Measurements from ENCODE around the gene CARS2.

Gene CARS2

GRCh38 chr13:110737555-110737954 is 31.6 kb upstream of the CARS2 start:
- H3K9me3 ChIP-seq (ENCODE audit: control insufficient read depth, low read length): no peaks in the 10 kb centered on the region
- no peak overlapping the region for H2BK15ac ChIP-seq (ENCODE audit: low read depth, poor library complexity, severe bottlenecking)
- H3K14ac ChIP-seq (ENCODE audit: low read length in 2 of 2): no peak overlapping the region
- no peak for DNase-seq
- no peak overlapping the region for H3K23ac ChIP-seq (ENCODE audit: low read length in 2 of 2)
- no peaks in the 10 kb centered on the region for H3K27me3 ChIP-seq (ENCODE audit: control insufficient read depth in 1 of 2, insufficient read depth in 1 of 2, low read length in 2 of 2)
- H2AFZ ChIP-seq (ENCODE audit: low read depth, low read length): no peak overlapping the region
- H3K4me1 ChIP-seq (ENCODE audit: control insufficient read depth, insufficient read depth, low read depth, low read length): no peaks in the 10 kb centered on the region
- H2BK120ac ChIP-seq (ENCODE audit: low read depth, low read length): no peak overlapping the region
- no peaks in the 10 kb centered on the region for H3K79me1 ChIP-seq (replicated peaks; ENCODE audit: low read length, poor library complexity, severe bottlenecking)
- H2BK5ac ChIP-seq (ENCODE audit: low read depth, low read length, poor library complexity, severe bottlenecking): no peak overlapping the region
- no peak overlapping the region for H3K9ac ChIP-seq (ENCODE audit: low read length)
- H2AK5ac ChIP-seq (ENCODE audit: low read length, severe bottlenecking): no peak overlapping the region
- H3K27ac ChIP-seq (ENCODE audit: low read length, poor library complexity, severe bottlenecking): no peak overlapping the region
- H3K18ac ChIP-seq (ENCODE audit: low read depth in 1 of 2, low read length in 2 of 2): no peak overlapping the region
- no peak overlapping the region for H2BK12ac ChIP-seq (ENCODE audit: low read length in 2 of 2)
- H3K36me3 ChIP-seq (ENCODE audit: control insufficient read depth in 1 of 2, insufficient read depth in 2 of 2, low read depth in 1 of 2, low read length in 2 of 2): no peaks in the 10 kb centered on the region
- no peak overlapping the region for H3K4me2 ChIP-seq (ENCODE audit: low read length, poor library complexity, severe bottlenecking)
- no peak overlapping the region for H4K91ac ChIP-seq (ENCODE audit: low read length)
- no peak overlapping the region for H3K4me3 ChIP-seq (ENCODE audit: insufficient read depth in 1 of 2, low read depth in 1 of 2, low read length in 2 of 2)
- H3K4ac ChIP-seq (ENCODE audit: low read depth in 1 of 2, low read length in 2 of 2): no peak overlapping the region
- H4K8ac ChIP-seq (ENCODE audit: low read length): no peak overlapping the region

- no peak overlapping the region for H3K14ac ChIP-seq (ENCODE audit: low read length in 2 of 2)
- H2BK5ac ChIP-seq (ENCODE audit: low read depth, low read length, poor library complexity, severe bottlenecking): no peak overlapping the region
- 95% methylated on average over 2 of the region's 5 CpGs for WGBS
- no peak overlapping the region for H3K4me3 ChIP-seq (ENCODE audit: insufficient read depth in 1 of 2, low read depth in 1 of 2, low read length in 2 of 2)
- H4K91ac ChIP-seq (ENCODE audit: low read length): no peak overlapping the region
- no peaks in the 10 kb centered on the region for H3K27me3 ChIP-seq (ENCODE audit: control insufficient read depth in 1 of 2, insufficient read depth in 1 of 2, low read length in 2 of 2)
- H3K36me3 ChIP-seq (ENCODE audit: control insufficient read depth in 1 of 2, insufficient read depth in 2 of 2, low read depth in 1 of 2, low read length in 2 of 2): no peaks in the 10 kb centered on the region
- H2BK120ac ChIP-seq (ENCODE audit: low read depth, low read length): no peak overlapping the region
- H3K4ac ChIP-seq (ENCODE audit: low read depth in 1 of 2, low read length in 2 of 2): no peak overlapping the region
- no peak overlapping the region for H2AK5ac ChIP-seq (ENCODE audit: low read length, severe bottlenecking)
- no peak overlapping the region for H3K27ac ChIP-seq (ENCODE audit: low read length, poor library complexity, severe bottlenecking)
- no peak overlapping the region for H3K23ac ChIP-seq (ENCODE audit: low read length in 2 of 2)
- H3K9ac ChIP-seq (ENCODE audit: low read length): no peak overlapping the region
- no peak overlapping the region for H2AFZ ChIP-seq (ENCODE audit: low read depth, low read length)
- H2BK12ac ChIP-seq (ENCODE audit: low read length in 2 of 2): no peak overlapping the region
- H3K4me2 ChIP-seq (ENCODE audit: low read length, poor library complexity, severe bottlenecking): no peak overlapping the region
- no peaks in the 10 kb centered on the region for H3K9me3 ChIP-seq (ENCODE audit: control insufficient read depth, low read length)
- H3K4me1 ChIP-seq (ENCODE audit: control insufficient read depth, insufficient read depth, low read depth, low read length): no peaks in the 10 kb centered on the region
- H3K18ac ChIP-seq (ENCODE audit: low read depth in 1 of 2, low read length in 2 of 2): no peak overlapping the region
- DNase-seq: no peak
- no peaks in the 10 kb centered on the region for H3K79me1 ChIP-seq (replicated peaks; ENCODE audit: low read length, poor library complexity, severe bottlenecking)
- H2BK15ac ChIP-seq (ENCODE audit: low read depth, poor library complexity, severe bottlenecking): no peak overlapping the region
- H4K8ac ChIP-seq (ENCODE audit: low read length): no peak overlapping the region
Observed at GRCh38 chr13:110734561-110734960, 28.6 kb upstream of the CARS2 start.

DNA sequence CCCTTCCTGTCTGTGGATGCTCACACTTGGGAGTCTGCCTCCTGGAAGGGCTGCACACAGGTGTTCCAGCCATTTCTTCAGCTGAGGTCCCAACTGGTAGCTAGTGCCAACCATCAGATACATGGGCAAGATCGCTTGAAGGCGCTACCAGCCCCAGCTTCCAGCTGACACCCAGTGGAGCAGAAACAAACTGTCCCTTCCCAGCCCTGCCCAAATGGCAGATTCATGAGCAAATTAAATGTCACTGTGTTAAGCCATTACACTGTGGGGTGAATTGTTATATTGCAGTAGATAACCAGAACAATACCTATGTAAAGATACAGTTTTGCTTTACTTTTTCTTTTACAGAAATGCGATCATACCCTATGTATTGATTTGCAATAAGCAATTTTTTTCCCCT is 25.2 kb upstream of the CARS2 start:
- no peak overlapping the region for H3K4ac ChIP-seq (ENCODE audit: low read depth in 1 of 2, low read length in 2 of 2)
- no peak overlapping the region for H3K4me2 ChIP-seq (ENCODE audit: low read length, poor library complexity, severe bottlenecking)
- H2BK12ac ChIP-seq (ENCODE audit: low read length in 2 of 2): no peak overlapping the region
- H2BK15ac ChIP-seq (ENCODE audit: low read depth, poor library complexity, severe bottlenecking): no peak overlapping the region
- peaks cover 2% of the 10 kb centered on the region for H3K79me1 ChIP-seq (replicated peaks; ENCODE audit: low read length, poor library complexity, severe bottlenecking)
- no peak overlapping the region for H3K23ac ChIP-seq (ENCODE audit: low read length in 2 of 2)
- no peak overlapping the region for H4K8ac ChIP-seq (ENCODE audit: low read length)
- 100% methylated on average over 1 of the region's 3 CpGs for WGBS
- no peak overlapping the region for H4K91ac ChIP-seq (ENCODE audit: low read length)
- H2AFZ ChIP-seq (ENCODE audit: low read depth, low read length): no peak overlapping the region
- H3K4me1 ChIP-seq (ENCODE audit: control insufficient read depth, insufficient read depth, low read depth, low read length): no peaks in the 10 kb centered on the region
- DNase-seq: no peak
- no peak overlapping the region for H3K18ac ChIP-seq (ENCODE audit: low read depth in 1 of 2, low read length in 2 of 2)
- H3K9me3 ChIP-seq (ENCODE audit: control insufficient read depth, low read length): no peaks in the 10 kb centered on the region
- H2BK120ac ChIP-seq (ENCODE audit: low read depth, low read length): no peak overlapping the region
- H3K14ac ChIP-seq (ENCODE audit: low read length in 2 of 2): no peak overlapping the region
- no peak overlapping the region for H3K9ac ChIP-seq (ENCODE audit: low read length)
- no peak overlapping the region for H3K27ac ChIP-seq (ENCODE audit: low read length, poor library complexity, severe bottlenecking)
- H2BK5ac ChIP-seq (ENCODE audit: low read depth, low read length, poor library complexity, severe bottlenecking): no peak overlapping the region
- peaks cover under 1 to 6% of the 10 kb centered on the region in 2 experiments for H3K36me3 ChIP-seq (ENCODE audit: control insufficient read depth in 1 of 2, insufficient read depth in 2 of 2, low read depth in 1 of 2, low read length in 2 of 2)
- H2AK5ac ChIP-seq (ENCODE audit: low read length, severe bottlenecking): no peak overlapping the region
- no peak overlapping the region for H3K4me3 ChIP-seq (ENCODE audit: insufficient read depth in 1 of 2, low read depth in 1 of 2, low read length in 2 of 2)
- H3K27me3 ChIP-seq (ENCODE audit: control insufficient read depth in 1 of 2, insufficient read depth in 1 of 2, low read length in 2 of 2): no peaks in the 10 kb centered on the region

DNA sequence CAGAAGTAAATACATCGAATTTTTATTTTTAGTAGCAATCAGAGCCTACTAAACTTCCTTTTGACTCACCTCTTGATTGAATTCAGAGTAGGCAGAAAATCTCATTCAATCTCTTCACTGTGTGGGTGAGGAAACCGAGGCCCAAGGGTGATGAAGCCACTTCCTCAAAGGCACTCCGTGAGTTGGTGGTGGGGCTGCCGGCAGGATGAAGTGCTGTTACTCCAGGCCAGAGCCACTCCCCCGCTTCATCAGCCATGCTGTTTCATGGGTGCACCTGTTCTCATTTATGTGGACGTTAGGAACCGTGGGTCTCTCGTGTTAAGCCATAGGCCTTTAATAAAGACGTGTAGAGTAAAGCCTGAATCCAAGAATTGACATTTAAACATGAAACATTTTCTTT is 20.8 kb upstream of the CARS2 start:
- H3K9ac ChIP-seq (ENCODE audit: low read length): no peak overlapping the region
- no peak overlapping the region for H2BK12ac ChIP-seq (ENCODE audit: low read length in 2 of 2)
- H4K8ac ChIP-seq (ENCODE audit: low read length): no peak overlapping the region
- H3K9me3 ChIP-seq (ENCODE audit: control insufficient read depth, low read length): no peaks in the 10 kb centered on the region
- 95% methylated on average over 9 of the region's 9 CpGs for WGBS
- H3K14ac ChIP-seq (ENCODE audit: low read length in 2 of 2): no peak overlapping the region
- no peak overlapping the region for H3K4me2 ChIP-seq (ENCODE audit: low read length, poor library complexity, severe bottlenecking)
- no peak overlapping the region for H3K27ac ChIP-seq (ENCODE audit: low read length, poor library complexity, severe bottlenecking)
- peaks cover 8% of the 10 kb centered on the region for H3K79me1 ChIP-seq (replicated peaks; ENCODE audit: low read length, poor library complexity, severe bottlenecking)
- no peak overlapping the region for H4K91ac ChIP-seq (ENCODE audit: low read length)
- H3K36me3 ChIP-seq (ENCODE audit: control insufficient read depth in 1 of 2, insufficient read depth in 2 of 2, low read depth in 1 of 2, low read length in 2 of 2): peaks cover 3 to 11% of the 10 kb centered on the region in 2 experiments
- no peak overlapping the region for H2AK5ac ChIP-seq (ENCODE audit: low read length, severe bottlenecking)
- H2BK5ac ChIP-seq (ENCODE audit: low read depth, low read length, poor library complexity, severe bottlenecking): no peak overlapping the region
- peaks cover 5% of the 10 kb centered on the region for H3K4me1 ChIP-seq (ENCODE audit: control insufficient read depth, insufficient read depth, low read depth, low read length)
- H3K18ac ChIP-seq (ENCODE audit: low read depth in 1 of 2, low read length in 2 of 2): no peak overlapping the region
- no peak overlapping the region for H3K4ac ChIP-seq (ENCODE audit: low read depth in 1 of 2, low read length in 2 of 2)
- no peaks in the 10 kb centered on the region for H3K27me3 ChIP-seq (ENCODE audit: control insufficient read depth in 1 of 2, insufficient read depth in 1 of 2, low read length in 2 of 2)
- H2AFZ ChIP-seq (ENCODE audit: low read depth, low read length): no peak overlapping the region
- H2BK15ac ChIP-seq (ENCODE audit: low read depth, poor library complexity, severe bottlenecking): no peak overlapping the region
- H3K23ac ChIP-seq (ENCODE audit: low read length in 2 of 2): no peak overlapping the region
- H2BK120ac ChIP-seq (ENCODE audit: low read depth, low read length): no peak overlapping the region
- no peak for DNase-seq
- no peak overlapping the region for H3K4me3 ChIP-seq (ENCODE audit: insufficient read depth in 1 of 2, low read depth in 1 of 2, low read length in 2 of 2)
